Mesendoderm (in vitro differentiated cells): ENCODE measurements around the gene AGA.

Experiments
- DNase-seq: peaks from one replicate; pipeline ENCODE4 v3.0.0; 2013
- H2AK5ac ChIP-seq: 2 replicates; pipeline ENCODE4 v1.6.1; 2013; ENCODE audit warnings: low read length, inconsistent platforms
- H2BK120ac ChIP-seq: 2 replicates; pipeline ENCODE4 v1.6.1; 2013; ENCODE audit warnings: low read depth, mild to moderate bottlenecking, low read length, moderate library complexity, mixed read lengths
- H2BK15ac ChIP-seq: replicated peaks from 2 replicates; pipeline ENCODE4 v1.6.1; 2013; ENCODE audit warnings: low read depth, mild to moderate bottlenecking, moderate library complexity
- H2BK5ac ChIP-seq: 2 replicates; pipeline ENCODE4 v1.6.1; 2013; ENCODE audit warnings: low read length, inconsistent platforms
- H3K18ac ChIP-seq: 2 replicates; pipeline ENCODE4 v1.6.1; 2013; ENCODE audit warnings: mild to moderate bottlenecking, low read length, mixed read lengths
- H3K23ac ChIP-seq: one replicate; pipeline ENCODE4 v1.6.1; 2013; ENCODE audit warnings: low read length
- H3K27ac ChIP-seq: 2 replicates; pipeline ENCODE4 v1.5.1; 2013; ENCODE audit warnings: low read depth, mild to moderate bottlenecking, inconsistent platforms, low read length, moderate library complexity
- H3K27me3 ChIP-seq: 2 replicates; pipeline ENCODE4 v1.6.1; 2013; ENCODE audit warnings: low read length, control low read depth, mild to moderate bottlenecking, inconsistent platforms; ENCODE audit not compliant: insufficient read depth, poor library complexity
- H3K36me3 ChIP-seq: 2 replicates; pipeline ENCODE4 v1.6.1; 2013; ENCODE audit warnings: low read length, inconsistent platforms; ENCODE audit not compliant: control insufficient read depth, insufficient read depth
- H3K4ac ChIP-seq: one replicate; pipeline ENCODE4 v1.6.1; 2013; ENCODE audit warnings: low read depth, mild to moderate bottlenecking, low read length, moderate library complexity
- H3K4me1 ChIP-seq: 2 replicates; pipeline ENCODE4 v1.6.1; 2013; ENCODE audit warnings: low read depth, low read length, inconsistent platforms; ENCODE audit not compliant: control insufficient read depth
- H3K4me2 ChIP-seq: 2 replicates; pipeline ENCODE4 v1.6.1; 2013; ENCODE audit warnings: low read length
- H3K4me3 ChIP-seq: 2 replicates; pipeline ENCODE4 v1.5.1; 2013; ENCODE audit warnings: mild to moderate bottlenecking, low read length
- H3K56ac ChIP-seq: one replicate; pipeline ENCODE4 v1.6.1; 2013; ENCODE audit warnings: low read length
- H3K79me1 ChIP-seq: 2 replicates; pipeline ENCODE4 v1.6.1; 2013; ENCODE audit warnings: low read length, inconsistent platforms
- H3K79me2 ChIP-seq: 2 replicates; pipeline ENCODE4 v1.6.1; 2013; ENCODE audit warnings: mild to moderate bottlenecking, low read length; ENCODE audit not compliant: control insufficient read depth, insufficient read depth
- H3K9ac ChIP-seq: 2 replicates; pipeline ENCODE4 v1.6.1; 2013; ENCODE audit warnings: low read length, inconsistent platforms
- H4K5ac ChIP-seq: one replicate; pipeline ENCODE4 v1.6.1; 2013; ENCODE audit warnings: low read length
- H4K8ac ChIP-seq: one replicate; pipeline ENCODE4 v1.6.1; 2013; ENCODE audit warnings: low read depth, mild to moderate bottlenecking, control low read depth, low read length, moderate library complexity
- WGBS: extraction: QIAGEN DNeasy Blood & Tissue Kit; methylation state at CpG from one replicate; pipeline ENCODE4 v1.1.7; 2013; ENCODE audit warnings: low lambda C conversion rate, missing lambda C conversion rate; ENCODE audit not compliant: insufficient coverage; ENCODE audit errors: extremely low coverage; 5-methylcytosine and 5-hydroxymethylcytosine counted together

Gene AGA

DNA sequence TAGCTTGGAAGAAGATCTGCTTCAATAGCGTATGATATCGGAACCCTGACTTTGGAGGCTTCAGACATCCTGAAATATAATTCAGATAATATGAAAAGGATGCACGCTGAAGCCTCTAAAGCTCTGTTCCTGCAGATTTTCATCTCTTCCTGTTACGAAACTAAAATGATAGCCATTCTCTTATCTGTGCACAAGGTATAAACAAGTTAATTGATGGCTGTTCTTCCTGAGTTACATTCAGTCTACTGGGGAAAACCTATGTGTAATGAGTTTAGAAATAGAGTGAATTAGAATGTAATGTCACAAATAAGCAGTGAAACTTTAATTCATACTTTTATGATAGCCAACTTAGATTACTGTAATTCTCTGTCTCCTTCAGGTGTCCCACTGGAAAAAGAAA lies 36.8 kb upstream of the AGA start:
- H3K4me2 ChIP-seq = no peak overlapping the region
- no peak overlapping the region for H3K9ac ChIP-seq
- no peak overlapping the region for H3K56ac ChIP-seq
- H4K8ac ChIP-seq = no peak overlapping the region
- no peak overlapping the region for H3K4ac ChIP-seq
- H2AK5ac ChIP-seq = no peak overlapping the region
- no peaks in the 10 kb centered on the region for H3K79me1 ChIP-seq
- H3K27ac ChIP-seq = no peak overlapping the region
- H2BK120ac ChIP-seq = no peak overlapping the region
- H2BK15ac ChIP-seq = no peak overlapping the region
- H3K36me3 ChIP-seq = no peaks in the 10 kb centered on the region
- no peak overlapping the region for H3K18ac ChIP-seq
- no peak overlapping the region for H3K23ac ChIP-seq
- H4K5ac ChIP-seq = no peak overlapping the region
- no peaks in the 10 kb centered on the region for H3K4me1 ChIP-seq
- no CpG with 5 or more reads among the region's 4 CpGs for WGBS
- no peak for DNase-seq
- H2BK5ac ChIP-seq = no peak overlapping the region
- no peaks in the 10 kb centered on the region for H3K27me3 ChIP-seq
- no peaks in the 10 kb centered on the region for H3K79me2 ChIP-seq
- no peak overlapping the region for H3K4me3 ChIP-seq

GRCh38 chr4:177478496-177478895 lies 36.3 kb upstream of the AGA start:
- Histone ChIP-seq H3K36me3 (no peaks in the 10 kb centered on the region), H3K23ac (no peak overlapping the region), H3K18ac (no peak overlapping the region), H3K4ac (no peak overlapping the region), H2AK5ac (no peak overlapping the region), H3K56ac (no peak overlapping the region), H2BK120ac (no peak overlapping the region), H3K9ac (no peak overlapping the region), H4K8ac (no peak overlapping the region), H3K4me1 (no peaks in the 10 kb centered on the region), H2BK15ac (no peak overlapping the region), H3K79me1 (no peaks in the 10 kb centered on the region), H3K79me2 (no peaks in the 10 kb centered on the region), H3K27me3 (no peaks in the 10 kb centered on the region), H4K5ac (no peak overlapping the region), H2BK5ac (no peak overlapping the region), H3K27ac (no peak overlapping the region), H3K4me3 (no peak overlapping the region), H3K4me2 (no peak overlapping the region)
- no CpG with 5 or more reads among the region's 2 CpGs for WGBS
- DNase-seq = no peak

- Histone ChIP-seq H2BK120ac (no peak overlapping the region), H4K8ac (no peak overlapping the region), H3K4me3 (no peak overlapping the region), H3K9ac (no peak overlapping the region), H3K27ac (no peak overlapping the region), H3K36me3 (no peaks in the 10 kb centered on the region), H3K4me1 (no peaks in the 10 kb centered on the region), H3K27me3 (no peaks in the 10 kb centered on the region), H3K56ac (no peak overlapping the region), H2BK5ac (no peak overlapping the region), H3K4ac (no peak overlapping the region), H3K79me2 (no peaks in the 10 kb centered on the region), H3K18ac (no peak overlapping the region), H3K23ac (no peak overlapping the region), H3K4me2 (no peak overlapping the region), H3K79me1 (no peaks in the 10 kb centered on the region), H4K5ac (no peak overlapping the region), H2BK15ac (no peak overlapping the region), H2AK5ac (no peak overlapping the region)
- DNase-seq = no peak
- no CpG with 5 or more reads among the region's 1 CpG for WGBS
Observed at GRCh38 chr4:177473991-177474390, 31.8 kb upstream of the AGA start.

DNA sequence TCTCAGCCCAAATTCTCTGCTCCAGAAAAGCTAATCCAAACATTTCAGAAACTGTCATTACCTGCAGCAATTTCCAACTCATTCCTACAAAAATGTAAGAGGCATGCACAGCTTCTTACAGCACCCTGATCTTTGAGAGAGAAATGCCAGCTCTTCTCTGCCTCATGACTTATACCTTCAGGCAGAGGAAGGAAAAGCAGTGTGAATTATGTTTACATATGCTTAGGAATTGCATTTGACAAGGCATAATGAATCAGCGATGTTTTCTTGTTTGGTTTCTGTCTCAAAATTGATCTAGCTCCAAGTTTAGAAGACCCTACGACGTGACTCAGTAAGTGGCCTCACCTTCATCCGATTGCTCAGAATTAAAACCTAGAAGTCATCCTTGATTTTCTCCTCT lies 21.8 kb upstream of the AGA start:
- H3K36me3 ChIP-seq = no peaks in the 10 kb centered on the region
- no peak overlapping the region for H2BK120ac ChIP-seq
- WGBS = no CpG with 5 or more reads among the region's 4 CpGs
- H2AK5ac ChIP-seq = no peak overlapping the region
- no peaks in the 10 kb centered on the region for H3K79me1 ChIP-seq
- no peaks in the 10 kb centered on the region for H3K79me2 ChIP-seq
- H3K9ac ChIP-seq = no peak overlapping the region
- H3K56ac ChIP-seq = no peak overlapping the region
- no peak overlapping the region for H3K4me2 ChIP-seq
- no peaks in the 10 kb centered on the region for H3K4me1 ChIP-seq
- DNase-seq = no peak
- no peak overlapping the region for H3K23ac ChIP-seq
- no peak overlapping the region for H4K5ac ChIP-seq
- no peak overlapping the region for H3K4me3 ChIP-seq
- no peak overlapping the region for H3K27ac ChIP-seq
- H4K8ac ChIP-seq = no peak overlapping the region
- no peak overlapping the region for H2BK15ac ChIP-seq
- H3K27me3 ChIP-seq = no peaks in the 10 kb centered on the region
- no peak overlapping the region for H2BK5ac ChIP-seq
- no peak overlapping the region for H3K18ac ChIP-seq
- H3K4ac ChIP-seq = no peak overlapping the region

DNA sequence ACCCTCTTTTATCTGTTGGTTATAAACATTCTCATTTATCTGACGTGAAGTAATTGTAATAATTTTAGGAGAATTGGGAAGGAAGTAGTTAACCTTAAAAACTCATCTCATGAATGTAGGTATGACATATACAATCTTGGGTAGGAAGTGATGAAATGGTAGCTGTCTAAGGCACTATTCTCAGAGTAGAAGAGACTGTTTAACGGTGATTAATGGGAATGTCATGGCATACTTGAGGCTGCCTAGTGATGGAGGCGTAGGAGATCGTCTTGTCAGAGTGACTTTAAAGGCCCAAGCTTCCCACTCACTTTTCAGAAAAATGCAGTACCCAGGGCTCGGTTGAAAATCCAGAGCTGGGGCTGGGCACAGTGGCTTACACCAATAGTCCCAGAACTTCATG lies 19.4 kb upstream of the AGA start:
- no peak overlapping the region for H4K5ac ChIP-seq
- no peaks in the 10 kb centered on the region for H3K4me1 ChIP-seq
- H3K4ac ChIP-seq = no peak overlapping the region
- H3K4me3 ChIP-seq = no peak overlapping the region
- no peak overlapping the region for H3K56ac ChIP-seq
- H4K8ac ChIP-seq = no peak overlapping the region
- no peaks in the 10 kb centered on the region for H3K79me1 ChIP-seq
- H3K27ac ChIP-seq = no peak overlapping the region
- no peak overlapping the region for H3K18ac ChIP-seq
- no peaks in the 10 kb centered on the region for H3K27me3 ChIP-seq
- H3K23ac ChIP-seq = no peak overlapping the region
- no peak overlapping the region for H3K9ac ChIP-seq
- no peak overlapping the region for H3K4me2 ChIP-seq
- H3K79me2 ChIP-seq = no peaks in the 10 kb centered on the region
- DNase-seq = no peak
- no peak overlapping the region for H2BK5ac ChIP-seq
- no CpG with 5 or more reads among the region's 5 CpGs for WGBS
- no peak overlapping the region for H2AK5ac ChIP-seq
- H2BK120ac ChIP-seq = no peak overlapping the region
- H3K36me3 ChIP-seq = no peaks in the 10 kb centered on the region
- H2BK15ac ChIP-seq = no peak overlapping the region

DNA sequence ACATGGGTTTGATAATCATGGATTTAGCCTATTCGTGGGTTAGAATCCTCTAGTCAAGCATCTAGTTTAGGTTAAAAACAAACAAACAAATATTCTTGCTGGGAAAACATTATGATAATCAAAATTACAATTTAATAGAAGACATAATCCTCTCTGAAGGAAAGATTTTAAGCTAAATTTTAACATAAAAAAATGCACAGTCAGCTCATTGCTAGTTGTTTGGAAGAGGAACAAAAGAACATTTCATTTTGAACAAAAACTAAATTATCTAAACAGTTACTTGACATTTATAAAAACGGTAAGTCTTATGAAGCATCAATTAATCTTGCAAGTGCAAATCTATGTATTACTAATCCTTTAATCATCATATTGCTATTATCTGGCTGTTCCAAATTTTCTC lies 18.2 kb upstream of the AGA start:
- Histone ChIP-seq H3K23ac (no peak overlapping the region), H3K27me3 (no peaks in the 10 kb centered on the region)

More for the DNA sequence above, 18.2 kb upstream of the AGA start:
- H2BK5ac ChIP-seq = no peak overlapping the region
- no peak overlapping the region for H2AK5ac ChIP-seq
- H3K4me3 ChIP-seq = no peak overlapping the region
- H3K4me2 ChIP-seq = no peak overlapping the region
- no peak overlapping the region for H4K5ac ChIP-seq
- no peak overlapping the region for H3K56ac ChIP-seq
- WGBS = no CpG with 5 or more reads among the region's 2 CpGs
- H3K4me1 ChIP-seq = no peaks in the 10 kb centered on the region
- no peak overlapping the region for H3K18ac ChIP-seq
- no peaks in the 10 kb centered on the region for H3K79me2 ChIP-seq
- H4K8ac ChIP-seq = no peak overlapping the region
- no peak overlapping the region for H3K9ac ChIP-seq
- H3K79me1 ChIP-seq = no peaks in the 10 kb centered on the region
- H3K4ac ChIP-seq = no peak overlapping the region
- no peak overlapping the region for H2BK15ac ChIP-seq
- no peak overlapping the region for H2BK120ac ChIP-seq
- no peak for DNase-seq
- H3K27ac ChIP-seq = no peak overlapping the region
- no peaks in the 10 kb centered on the region for H3K36me3 ChIP-seq
